Smooth muscle cell (in vitro differentiated cells): ENCODE measurements around the gene TAAR6. TPM values are rescaled to one million over a fixed set of nuclear protein-coding genes. Genes with fewer than 3 reads are reported as not detected.
"Not testable (repeated sequence)": the region's sequence is repeated elsewhere in the genome, so short reads cannot be mapped to it uniquely, and the experiment has no call there.

Source experiments
- DNase-seq: peaks from one replicate; lab custom pipeline; 2025; ENCODE audit not compliant: unreplicated experiment; lab: John Stamatoyannopoulos, UW
- H2AFZ ChIP-seq: fragments of 200-600 bp; sonication (generic); 2 replicates; pipeline ENCODE4 v1.6.0; 2016; ENCODE audit warnings: antibody characterized with exemption, low read depth, mild to moderate bottlenecking
- H3F3A ChIP-seq: fragments of 200-600 bp; sonication (generic); 2 replicates; pipeline ENCODE4 v1.6.0; 2017; ENCODE audit warnings: antibody characterized with exemption, low read depth
- H3K27ac ChIP-seq: fragments of 200-600 bp; sonication (generic); 2 replicates; pipeline ENCODE4 v1.5.1; 2016; ENCODE audit warnings: low read depth, mild to moderate bottlenecking
- H3K27me3 ChIP-seq: fragments of 200-600 bp; sonication (generic); 2 replicates; pipeline ENCODE4 v1.6.1; 2016; ENCODE audit warnings: low read depth, mild to moderate bottlenecking
- H3K36me3 ChIP-seq: fragments of 200-600 bp; sonication (generic); 2 replicates; pipeline ENCODE4 v1.5.1; 2016; ENCODE audit warnings: low read depth
- H3K4me1 ChIP-seq: fragments of 200-600 bp; sonication (generic); 2 replicates; pipeline ENCODE4 v1.5.1; 2016; ENCODE audit warnings: low read depth
- H3K4me2 ChIP-seq: fragments of 200-600 bp; sonication (generic); 2 replicates; pipeline ENCODE4 v1.6.0; 2016; ENCODE audit warnings: mild to moderate bottlenecking
- H3K4me3 ChIP-seq: fragments of 200-600 bp; sonication (generic); 2 replicates; pipeline ENCODE4 v1.5.1; 2016; ENCODE audit warnings: mild to moderate bottlenecking
- H3K79me2 ChIP-seq: fragments of 200-600 bp; sonication (generic); 2 replicates; pipeline ENCODE4 v1.6.0; 2016; ENCODE audit warnings: low read depth, mild to moderate bottlenecking
- H3K9ac ChIP-seq: fragments of 200-600 bp; sonication (generic); 2 replicates; pipeline ENCODE4 v1.6.0; 2016; ENCODE audit warnings: low read depth
- H3K9me3 ChIP-seq: fragments of 200-600 bp; sonication (generic); replicated peaks from 2 replicates; pipeline ENCODE4 v1.5.1; 2016; ENCODE audit warnings: low read depth
- H4K20me1 ChIP-seq: fragments of 200-600 bp; sonication (generic); 2 replicates; pipeline ENCODE4 v1.6.0; 2016; ENCODE audit warnings: low read depth
- CTCF ChIP-seq: fragments of 200-600 bp; sonication (generic); IDR thresholded peaks from 2 replicates; pipeline ENCODE4 v1.5.1; 2017; ENCODE audit warnings: borderline replicate concordance, mild to moderate bottlenecking, antibody characterized with exemption; ENCODE audit not compliant: insufficient read depth, poor library complexity, severe bottlenecking
- WGBS: methylation state at CpG from one replicate; pipeline ENCODE4 v1.1.7; 2016; ENCODE audit warnings: low lambda C conversion rate; 5-methylcytosine and 5-hydroxymethylcytosine counted together
- polyA plus RNA-seq: library from polyadenylated mRNA; unstranded; fragments of >200 nt; fragmentation: Nextera tagmentation; extraction: Ambion mirVana; gene quantifications from 2 replicates; pipeline ENCODE4 v1.2.1, GENCODE V29; 2016
- total RNA-seq: library from RNA; depleted of rRNA; stranded (reverse); fragments of >200 nt; gene quantifications from 2 replicates; pipeline ENCODE4 v1.2.3, GENCODE V29; 2014

TAAR6 gene
- total and polyA plus RNA-seq, 2 experiments from 2014 or later = not detected

- Histone ChIP-seq H3K4me3 (no peak overlapping the region), H3K4me2 (no peak overlapping the region), H3K27ac (no peak overlapping the region), H3K36me3 (no peaks in the 10 kb centered on the region), H4K20me1 (no peaks in the 10 kb centered on the region), H3K27me3 (no peaks in the 10 kb centered on the region), H3K4me1 (no peaks in the 10 kb centered on the region), H3K9ac (no peak overlapping the region), H2AFZ (no peak overlapping the region), H3F3A (no peaks in the 10 kb centered on the region), H3K9me3 (no peaks in the 10 kb centered on the region), H3K79me2 (no peaks in the 10 kb centered on the region)
- DNase-seq = no peak
- 86% methylated on average over 4 of the region's 4 CpGs for WGBS
- TF ChIP-seq CTCF = no peak
Observed at GRCh38 chr6:132551214-132551613, 18.9 kb upstream of the TAAR6 start.

DNA sequence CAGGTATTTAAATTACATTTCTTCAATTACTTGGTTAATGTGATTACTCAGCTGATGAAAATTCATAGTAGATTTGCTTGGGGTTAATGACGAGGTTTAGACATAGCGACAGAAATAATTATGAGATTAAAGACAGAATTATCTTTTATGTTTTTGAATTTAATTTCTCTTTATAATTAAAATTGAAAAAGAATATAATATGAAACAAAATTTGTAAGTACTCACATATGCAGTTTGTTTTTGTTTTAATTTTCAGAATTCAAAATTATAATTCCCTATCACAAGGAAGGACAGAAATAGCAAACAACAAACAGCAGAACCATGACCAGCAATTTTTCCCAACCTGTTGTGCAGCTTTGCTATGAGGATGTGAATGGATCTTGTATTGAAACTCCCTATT, 17.8 kb upstream of the TAAR6 start, which contains the start of gene TAAR8:
Gene TAAR8, plus strand, starts transcription at position 301 of the 400 bp plus-strand sequence. Its CDS starts 21 bp downstream, at position 322.
- Histone ChIP-seq H3K4me2 (no peak within 1 kb of the TSS), H3K27me3 (peaks cover 4% of the 10 kb centered on the region), H4K20me1 (no peaks in the 10 kb centered on the region), H3K4me1 (no peaks in the 10 kb centered on the region), H3K79me2 (no peaks in the 10 kb centered on the region), H3K4me3 (no peak within 1 kb of the TSS), H3K36me3 (no peaks in the 10 kb centered on the region), H3K9me3 (no peaks in the 10 kb centered on the region), H2AFZ (no peak within 1 kb of the TSS), H3F3A (no peaks in the 10 kb centered on the region), H3K9ac (no peak within 1 kb of the TSS), H3K27ac (no peak within 1 kb of the TSS)
- TF ChIP-seq CTCF = no peak
- 91% methylated on average over 2 of the region's 2 CpGs for WGBS
- no peak for DNase-seq

DNA sequence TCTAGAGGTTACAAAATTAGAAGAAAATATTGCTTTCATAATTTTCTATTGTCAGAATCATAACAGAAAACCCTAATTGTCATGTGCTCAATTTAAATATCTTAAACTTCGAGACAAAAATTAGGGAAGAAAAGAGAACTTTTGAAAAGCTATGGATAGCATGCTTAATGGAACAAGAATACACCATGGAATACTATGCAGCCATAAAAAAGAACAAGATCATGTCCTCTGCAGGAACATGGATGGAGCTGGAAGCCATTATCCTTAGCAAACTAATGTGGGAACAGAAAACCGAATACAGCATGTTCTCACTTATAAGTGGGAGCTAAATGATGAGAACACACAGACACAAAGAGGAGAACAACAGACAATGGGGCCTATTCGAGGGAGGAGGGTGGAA, 10.0 kb upstream of the TAAR6 start:
- not testable (repeated sequence) for H3K4me2 ChIP-seq, H3K9ac ChIP-seq, H3K4me1 ChIP-seq, H3K9me3 ChIP-seq, H3F3A ChIP-seq, H4K20me1 ChIP-seq, H3K36me3 ChIP-seq, H3K27ac ChIP-seq, H3K4me3 ChIP-seq, H3K79me2 ChIP-seq, H2AFZ ChIP-seq, DNase-seq
- peaks cover 13% of the 10 kb centered on the region for H3K27me3 ChIP-seq
- 86% methylated on average over 3 of the region's 3 CpGs for WGBS

DNA sequence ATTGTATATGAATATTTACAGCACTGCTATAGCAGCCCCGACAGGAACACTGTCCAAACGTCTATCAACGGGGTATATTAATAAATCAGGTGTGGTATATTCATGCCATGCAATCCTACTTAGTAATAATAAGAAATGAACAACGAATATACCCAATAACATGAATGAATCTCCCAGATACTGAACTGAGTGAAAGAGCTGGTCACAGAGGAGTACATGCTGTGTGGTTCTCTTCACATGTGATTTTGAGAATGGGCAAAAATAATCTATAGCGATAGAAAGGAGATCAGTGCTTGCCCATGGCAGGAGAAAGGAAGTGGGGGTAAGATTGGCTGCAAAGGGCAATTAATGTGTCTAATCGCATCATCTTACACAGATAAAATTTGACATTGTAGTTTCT, 3.7 kb upstream of the TAAR6 start:
- Histone ChIP-seq H3K4me2 (no peak overlapping the region), H2AFZ (no peak overlapping the region), H3F3A (no peaks in the 10 kb centered on the region), H3K27me3 (peaks cover 17% of the 10 kb centered on the region), H3K4me1 (no peaks in the 10 kb centered on the region), H3K27ac (no peak overlapping the region), H3K9ac (no peak overlapping the region), H3K4me3 (no peak overlapping the region), H3K79me2 (no peaks in the 10 kb centered on the region), H4K20me1 (no peaks in the 10 kb centered on the region), H3K9me3 (no peaks in the 10 kb centered on the region), H3K36me3 (no peaks in the 10 kb centered on the region)
- WGBS = 93% methylated on average over 6 of the region's 6 CpGs
- DNase-seq = no peak
- TF ChIP-seq CTCF = no peak
